ENCODE measurements around the gene NEGR1.
A peak's percentile ranks its signal among the peaks of the same experiment; 100 is the strongest.

Gene NEGR1

DNA sequence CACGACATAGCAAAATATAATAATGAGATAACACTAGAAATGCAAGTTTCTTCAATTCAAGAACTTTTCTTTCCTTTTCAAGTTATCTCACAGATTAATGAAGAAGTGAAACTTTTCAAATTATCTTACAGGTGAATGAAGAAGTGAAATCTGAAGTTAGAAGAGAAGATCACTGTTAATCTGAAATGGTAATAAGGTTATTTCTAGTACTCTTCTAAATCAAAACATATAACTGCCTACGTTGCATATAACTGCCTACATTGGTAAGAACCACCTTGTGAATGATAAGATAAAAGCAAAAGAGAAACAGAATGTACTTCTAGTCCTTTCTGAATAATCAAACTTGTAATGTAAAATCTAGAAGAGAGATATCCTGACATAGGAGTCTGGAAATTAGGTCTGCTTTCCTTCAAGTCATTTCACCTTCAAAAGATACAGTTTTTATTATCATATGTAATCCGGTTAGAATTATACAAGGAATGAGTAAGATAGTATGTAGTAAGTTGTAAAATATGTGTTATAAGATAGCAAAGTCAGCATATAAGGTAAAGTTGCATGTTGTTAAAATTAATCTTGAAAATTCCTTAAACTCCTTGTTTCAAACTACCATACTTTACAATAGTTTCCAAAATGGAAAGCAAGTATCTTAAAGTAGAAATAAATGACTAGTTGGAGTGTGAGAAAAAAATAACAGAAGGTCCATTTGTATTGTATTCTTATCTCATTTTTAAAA is 679.1 kb downstream of the NEGR1 start:
- DNase-seq: no peak

DNA sequence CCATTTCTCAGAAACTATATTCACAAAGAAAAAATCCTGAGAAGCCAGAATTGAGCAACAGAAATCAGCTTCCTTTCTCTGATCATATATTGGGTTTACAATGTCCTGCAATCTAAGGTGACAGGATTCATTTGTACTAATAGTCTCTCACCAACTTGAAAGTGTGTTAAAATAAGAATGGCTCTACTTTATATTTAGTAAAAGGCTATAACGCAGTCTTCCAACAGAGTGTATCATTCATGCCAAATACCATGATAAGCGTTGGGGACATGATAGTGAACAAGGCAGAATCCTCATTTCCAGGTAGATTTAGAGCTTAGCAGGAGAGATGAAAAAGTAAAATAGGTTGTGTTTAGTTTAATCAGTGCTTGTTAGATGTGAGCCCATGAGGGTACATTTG is 682.3 kb downstream of the NEGR1 start:
- no peak for DNase-seq

DNA sequence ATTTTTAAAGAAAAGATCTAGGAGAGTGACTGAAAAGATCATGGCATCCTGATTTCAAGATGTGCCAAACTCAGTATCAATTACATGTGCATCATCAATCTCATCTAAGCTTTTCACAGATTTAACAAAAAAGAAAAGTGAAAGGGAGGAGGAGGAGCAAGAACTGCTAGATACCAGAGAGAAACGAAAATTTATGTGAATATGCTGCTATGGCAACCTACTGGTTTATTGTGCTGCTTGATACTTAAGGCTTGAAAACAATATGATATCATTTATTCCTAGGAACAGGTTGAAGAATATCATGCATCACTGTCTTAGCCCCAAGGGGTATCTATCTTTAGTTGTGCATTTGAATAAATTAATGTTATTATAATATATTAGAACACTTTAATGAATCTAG is 683.0 kb downstream of the NEGR1 start:
- DNase-seq: no peak

DNA sequence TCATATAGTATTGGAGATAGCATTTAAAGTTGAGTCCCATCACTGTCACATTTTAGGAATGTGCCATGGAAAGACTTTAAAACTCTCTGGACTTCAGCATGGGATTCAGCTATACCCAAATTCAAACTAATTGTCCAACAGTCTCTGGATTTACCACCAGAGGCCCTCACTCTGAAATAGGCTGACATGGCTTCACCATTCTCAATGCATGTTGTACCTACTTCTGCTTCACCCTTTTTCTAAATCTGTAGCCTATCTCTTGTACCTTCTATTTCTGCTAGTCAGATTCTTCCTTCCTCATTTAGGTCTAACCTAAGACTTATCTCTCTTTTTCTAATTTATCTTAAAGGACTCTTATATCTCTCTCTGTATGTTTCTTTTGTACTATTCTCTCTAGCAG is 688.8 kb downstream of the NEGR1 start:
- DNase-seq: no peak

DNA sequence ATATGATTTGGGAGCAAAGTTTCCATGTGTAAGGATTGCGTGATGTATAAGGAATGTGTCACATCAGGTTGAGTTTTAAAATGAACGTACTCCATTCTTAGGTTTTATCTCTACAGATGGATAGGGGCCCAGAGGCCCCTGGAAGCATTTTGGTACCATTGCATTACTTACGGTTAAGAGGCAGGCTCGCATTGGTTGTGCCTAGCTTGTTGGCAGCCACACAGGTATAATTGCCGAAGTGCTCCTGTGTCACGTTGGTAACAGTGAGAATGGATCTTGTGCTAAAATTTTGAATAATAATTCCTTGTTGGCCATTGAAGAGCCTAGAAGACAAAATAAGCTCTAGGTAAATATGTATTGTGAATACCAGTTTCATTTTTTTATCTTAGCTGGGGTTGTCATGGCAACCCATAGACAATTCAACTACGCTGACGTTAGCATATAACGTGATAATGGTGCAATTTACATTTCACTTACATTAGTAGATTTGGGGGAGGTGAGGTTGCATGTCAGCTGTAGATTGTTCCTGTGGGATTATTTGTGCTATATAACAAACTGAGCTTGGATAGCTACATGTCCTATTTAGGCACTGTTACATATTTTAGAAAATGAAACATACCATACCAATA is 689.6 kb downstream of the NEGR1 start:
- no peak for DNase-seq

DNA sequence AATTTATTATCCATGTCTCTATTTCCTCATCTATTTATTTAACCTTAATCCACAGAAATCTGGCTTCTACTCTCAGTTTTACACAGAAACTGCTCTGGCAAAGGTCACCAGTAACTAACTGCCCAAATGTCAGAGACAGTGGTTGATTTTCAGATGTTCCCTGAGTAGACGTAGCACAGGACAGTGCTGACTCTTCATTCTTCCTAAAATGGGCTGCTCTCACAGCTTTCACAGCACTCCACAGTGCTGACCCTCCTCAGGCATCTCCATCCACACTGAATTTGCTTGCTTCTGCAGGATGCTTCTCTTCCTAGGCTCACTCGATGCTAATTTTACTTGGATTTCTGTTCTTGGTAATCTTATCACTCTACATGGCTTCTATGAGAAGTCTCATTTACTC is 693.3 kb downstream of the NEGR1 start:
- DNase-seq: no peak

DNA sequence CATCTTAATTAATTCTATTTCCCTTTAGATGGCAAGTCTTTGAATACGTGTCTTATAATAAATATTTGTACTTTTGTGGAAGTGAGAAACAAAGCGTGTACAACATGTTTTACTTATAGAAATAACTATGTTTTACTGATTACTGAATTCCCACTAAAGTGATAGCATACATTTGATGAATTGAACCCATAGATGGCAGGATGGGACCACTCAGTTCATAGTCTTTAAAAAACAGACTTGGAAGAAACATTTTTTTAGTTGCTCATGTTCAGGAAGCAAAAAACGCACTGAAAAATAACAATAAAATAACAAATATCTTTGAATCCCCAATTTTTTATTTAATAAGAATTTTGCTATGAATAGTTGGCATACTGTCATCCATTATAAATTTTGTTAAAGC is 694.4 kb downstream of the NEGR1 start:
- DNase-seq: peak; percentile 56

DNA sequence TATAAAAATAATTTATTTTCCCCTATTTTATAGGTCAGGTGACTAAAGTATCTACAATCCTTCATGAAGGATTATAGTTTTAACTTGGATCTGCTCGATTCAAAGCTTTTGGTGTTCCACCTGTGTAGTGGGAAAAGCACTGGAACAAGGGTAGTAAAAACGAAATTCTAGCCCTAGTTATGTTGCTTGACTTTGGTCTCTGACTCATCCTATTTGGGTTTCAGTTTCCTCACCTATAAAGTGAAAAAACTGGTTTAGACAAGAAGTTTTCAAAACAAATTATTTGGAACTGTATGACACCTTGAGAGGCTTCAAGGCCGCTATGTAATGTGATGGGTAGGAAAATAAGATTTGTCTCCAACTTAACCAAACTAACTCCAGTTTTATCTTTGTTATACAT is 696.3 kb downstream of the NEGR1 start:
- DNase-seq: no peak

DNA sequence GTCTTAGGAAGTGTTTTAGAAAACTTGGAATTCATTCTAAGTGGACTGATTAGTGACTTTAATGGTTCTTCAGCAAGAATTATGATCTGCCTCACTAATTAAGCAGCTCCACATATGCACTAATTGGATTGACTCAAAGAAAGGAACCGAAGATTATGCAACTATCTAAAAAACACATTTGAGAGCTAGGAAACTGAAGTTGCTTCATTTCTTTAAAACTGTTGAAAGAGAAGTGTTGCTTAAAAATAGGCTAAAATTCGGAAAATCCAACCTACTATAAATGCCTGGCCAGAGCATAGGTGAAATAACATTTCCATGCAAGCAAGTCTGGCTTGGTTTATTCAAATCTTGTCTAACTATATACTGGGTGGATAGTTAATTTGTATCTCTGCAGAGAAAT is 698.6 kb downstream of the NEGR1 start:
- DNase-seq: no peak

DNA sequence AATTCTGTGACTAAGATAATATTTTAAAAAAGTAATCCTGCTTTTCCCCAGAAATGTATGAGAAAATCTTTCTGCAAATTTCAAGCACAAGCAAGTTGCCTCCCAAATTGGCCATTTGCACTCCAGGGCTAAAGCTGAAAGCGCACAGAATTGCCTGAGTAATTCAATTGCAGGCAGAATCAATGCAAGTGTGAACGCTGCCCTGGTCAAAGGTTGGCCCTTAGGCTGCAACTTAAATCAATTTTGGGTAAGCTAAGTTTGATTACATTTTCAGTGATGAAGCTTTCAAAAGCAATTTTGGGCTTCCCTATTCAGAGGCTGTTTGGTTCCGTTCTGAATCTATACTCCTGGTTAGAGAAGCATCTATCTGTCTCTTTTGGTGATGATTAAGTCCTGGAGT is 699.7 kb downstream of the NEGR1 start:
- DNase-seq: no peak

DNA sequence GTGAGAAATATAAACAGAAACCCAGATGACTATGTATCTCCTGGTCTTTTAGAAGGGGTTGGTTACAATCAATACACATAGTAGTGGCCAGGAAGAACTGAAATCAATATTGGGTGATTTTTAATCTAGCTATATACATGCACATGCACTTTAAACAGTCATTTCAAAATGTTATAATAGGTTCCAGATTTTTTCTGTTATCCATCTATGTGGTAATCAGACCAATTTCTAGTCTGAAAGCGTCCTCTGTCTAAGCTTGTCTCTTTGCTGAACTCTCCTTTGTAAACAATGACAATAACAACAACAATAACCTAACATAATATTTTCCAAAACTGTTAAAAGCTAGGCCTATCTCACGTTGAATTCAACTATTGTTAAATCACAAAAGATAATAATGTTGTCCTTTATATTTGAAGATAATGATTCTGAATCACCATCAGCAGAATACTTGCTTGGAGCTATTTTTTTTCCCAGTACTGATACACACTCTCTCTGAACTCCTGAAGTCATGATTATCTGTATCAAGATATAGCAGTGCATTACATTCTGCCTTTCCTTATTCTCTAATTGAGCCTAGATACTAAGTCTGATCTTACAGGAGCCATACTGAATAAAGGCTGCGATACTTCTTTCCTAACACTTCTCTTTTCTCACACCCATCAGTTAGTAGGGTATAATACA is 704.7 kb downstream of the NEGR1 start:
- DNase-seq: no peak

DNA sequence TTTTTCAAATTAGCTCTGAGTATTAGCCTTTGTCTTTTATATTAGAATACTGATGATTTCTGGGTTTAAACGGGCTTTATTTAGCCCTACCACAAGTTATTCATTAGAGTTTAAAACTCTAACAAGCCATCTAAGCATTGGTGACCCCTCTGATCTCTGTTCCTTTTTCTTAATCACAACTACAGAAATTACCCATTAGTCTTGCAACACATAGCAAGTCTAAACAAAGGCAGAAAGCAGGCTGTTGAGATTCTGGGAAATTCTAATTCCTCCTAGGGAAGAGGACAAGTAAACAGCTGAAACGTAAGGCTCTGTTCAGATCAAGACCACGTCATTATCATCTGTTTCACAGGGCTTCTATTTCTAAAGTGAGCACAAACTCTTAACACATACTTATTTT is 710.3 kb downstream of the NEGR1 start:
- DNase-seq: no peak

DNA sequence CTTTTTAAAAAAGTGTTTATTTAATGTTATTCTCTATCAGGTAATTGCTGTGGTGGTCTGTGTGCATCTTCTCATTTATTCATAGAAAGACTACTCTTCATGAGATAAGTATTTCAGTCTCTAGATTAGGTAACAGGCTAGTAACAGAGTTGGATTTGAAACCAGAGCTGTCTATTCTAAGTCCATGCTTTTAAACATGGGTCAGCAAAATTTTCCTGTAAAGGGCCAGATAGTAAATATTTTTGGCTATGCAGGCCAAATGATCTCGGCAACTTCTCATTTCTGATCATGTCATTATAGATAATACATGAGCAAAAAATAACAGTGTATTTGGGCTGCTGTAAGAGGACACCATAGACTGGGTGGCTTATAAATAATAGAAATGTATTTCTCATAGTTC is 715.9 kb downstream of the NEGR1 start:
- DNase-seq: no peak

DNA sequence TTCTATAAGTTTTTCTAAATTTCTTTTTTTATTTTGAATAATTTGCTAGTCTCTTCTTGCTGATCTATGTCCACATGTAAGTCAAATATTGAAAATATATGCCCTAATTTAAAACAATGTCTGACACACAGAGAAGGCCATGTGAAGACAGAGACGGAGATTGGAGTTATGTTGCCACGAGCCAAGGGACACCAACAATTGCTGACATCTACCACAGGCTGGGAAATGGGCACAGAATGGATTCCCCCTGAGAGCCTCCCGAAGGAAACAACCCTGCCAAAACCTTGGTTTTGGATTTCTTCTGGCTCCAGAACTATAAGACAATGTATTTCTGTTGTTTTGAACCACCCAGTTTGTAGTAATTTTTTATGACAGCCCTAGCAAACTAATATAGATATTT is 716.5 kb downstream of the NEGR1 start:
- no peak for DNase-seq

DNA sequence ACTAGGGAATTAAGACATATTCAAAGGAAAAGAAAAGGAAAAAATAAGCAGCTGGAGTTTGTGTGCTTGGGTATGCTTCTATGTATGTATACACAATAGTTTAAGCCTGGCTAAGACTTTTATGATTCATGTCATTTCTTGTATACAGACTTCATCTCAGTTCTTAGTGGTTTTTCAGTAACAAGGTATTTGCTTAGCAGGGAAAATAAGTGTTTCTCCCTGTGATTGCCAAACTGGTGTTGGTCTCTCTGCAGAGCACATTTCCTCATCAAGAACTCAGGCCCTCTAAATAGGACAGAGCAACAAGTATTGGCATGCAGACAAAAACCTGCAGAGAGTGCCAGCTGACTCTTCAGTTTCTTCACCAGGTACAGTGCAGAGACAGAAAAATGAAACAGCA is 717.1 kb downstream of the NEGR1 start:
- no peak for DNase-seq

DNA sequence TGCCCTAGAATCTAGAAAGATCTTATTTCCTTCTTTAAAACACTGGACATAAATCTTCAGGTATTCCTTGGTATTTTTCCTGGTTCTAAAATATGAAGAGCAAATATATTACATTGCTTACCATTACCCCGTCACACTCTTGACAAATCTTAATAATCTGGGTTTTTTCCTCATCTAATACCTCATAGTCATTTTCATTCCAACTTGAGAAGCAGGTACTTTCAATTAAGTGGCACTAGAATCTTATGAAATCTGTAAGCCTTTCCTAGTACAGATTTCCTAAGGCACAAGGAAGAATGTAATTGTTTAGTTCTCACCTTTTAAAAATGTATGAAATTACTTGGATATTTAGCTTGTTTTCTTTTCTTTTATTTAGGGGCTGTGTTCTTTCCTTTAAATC is 720.0 kb downstream of the NEGR1 start:
- no peak for DNase-seq

DNA sequence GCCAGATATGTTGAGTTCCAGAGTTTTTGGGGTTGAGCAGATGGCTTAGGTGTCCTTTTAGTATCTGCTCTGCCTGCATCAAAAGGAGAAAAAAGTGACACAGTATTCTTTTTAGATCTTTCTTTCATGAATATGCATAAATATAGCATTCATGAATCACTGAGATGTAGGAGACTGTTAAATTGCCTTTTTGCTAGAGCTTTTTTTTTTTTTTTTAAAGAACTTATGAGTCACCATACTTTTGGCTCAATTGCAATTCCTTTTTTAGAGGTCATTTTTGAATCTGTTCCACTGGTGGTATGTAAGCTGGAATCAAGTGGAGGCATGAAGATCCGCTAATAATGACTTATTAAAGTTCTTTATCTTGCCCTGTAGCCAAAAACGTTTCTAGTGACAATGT is 720.6 kb downstream of the NEGR1 start:
- no peak for DNase-seq

DNA sequence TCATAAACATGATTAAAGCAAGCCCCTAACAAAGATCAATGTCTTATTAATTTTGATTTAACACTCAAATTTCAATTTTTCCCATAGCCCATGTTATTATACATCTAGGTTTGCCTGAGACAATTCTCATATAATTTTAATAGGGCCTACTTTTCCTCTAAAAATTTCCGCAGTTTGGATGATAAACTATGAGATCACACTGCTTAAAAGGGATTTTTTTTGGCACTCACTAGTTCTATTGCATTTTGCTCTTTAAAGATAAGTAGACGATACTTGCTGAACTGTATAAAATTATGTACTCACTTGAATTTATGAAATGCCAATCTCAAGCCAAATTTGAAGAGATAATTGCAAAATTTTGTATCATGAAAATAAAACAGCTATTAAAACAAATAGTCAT is 721.1 kb downstream of the NEGR1 start:
- DNase-seq: no peak

DNA sequence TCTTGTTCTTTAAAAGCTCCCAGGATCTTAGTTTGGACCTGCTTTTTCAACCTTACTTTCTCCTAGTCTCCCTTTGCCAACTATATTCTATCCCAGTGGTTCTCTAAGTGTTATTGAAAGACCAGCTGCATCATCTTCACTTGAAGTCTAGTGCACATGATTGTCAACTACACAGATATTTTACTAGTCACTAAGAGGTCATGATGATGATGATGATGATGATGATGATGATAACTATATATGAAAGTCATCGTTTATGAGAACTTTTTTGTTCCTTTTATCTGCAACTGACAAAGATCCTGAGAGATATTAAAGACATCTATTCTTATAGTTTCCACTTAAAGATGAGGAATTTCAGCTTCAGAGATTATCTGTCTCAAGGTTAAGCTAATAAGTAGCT is 722.5 kb downstream of the NEGR1 start:
- no peak for DNase-seq

DNA sequence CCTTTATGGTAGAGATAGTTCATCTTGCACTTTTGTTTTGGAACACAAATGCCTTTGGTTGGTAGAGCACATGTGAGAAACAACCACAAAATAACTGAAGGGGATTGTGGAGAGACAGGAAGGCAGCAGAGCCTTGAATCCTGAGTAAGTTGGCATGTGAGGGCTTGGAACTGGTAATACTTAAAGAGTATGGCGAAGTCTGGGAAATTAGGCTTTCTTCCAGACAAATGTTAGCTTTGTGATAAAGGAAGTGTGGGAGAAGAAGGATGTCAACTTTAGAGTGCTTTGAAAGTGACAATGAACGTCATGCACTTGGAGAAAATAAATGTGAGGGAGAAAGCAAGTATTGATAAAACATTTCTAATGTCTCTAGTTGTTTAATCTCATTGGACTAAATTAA is 725.2 kb downstream of the NEGR1 start:
- no peak for DNase-seq

DNA sequence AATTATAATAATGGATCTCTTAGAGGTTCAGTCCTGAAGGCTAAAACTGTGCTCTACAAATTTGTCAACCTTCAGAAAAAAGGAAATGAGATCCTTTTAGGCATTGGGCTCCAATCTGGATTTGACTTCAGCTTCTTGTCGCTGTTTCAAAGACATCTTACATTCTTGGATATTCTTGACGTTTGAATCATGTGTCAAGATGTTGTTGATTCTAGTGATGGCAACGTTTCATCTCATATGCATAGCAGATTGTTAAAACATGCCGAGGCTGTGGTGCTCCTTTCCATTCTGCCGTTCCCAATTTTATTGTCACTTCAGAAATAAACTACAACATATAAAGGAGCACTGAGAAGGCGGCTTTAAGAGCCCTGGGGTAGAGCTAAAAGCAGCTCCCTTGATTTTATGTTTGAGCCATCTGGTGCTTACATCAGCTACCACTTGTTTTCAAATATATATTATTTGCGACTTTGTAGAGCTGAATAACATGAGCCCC is 733.9 kb downstream of the NEGR1 start:
- DNase-seq: no peak

DNA sequence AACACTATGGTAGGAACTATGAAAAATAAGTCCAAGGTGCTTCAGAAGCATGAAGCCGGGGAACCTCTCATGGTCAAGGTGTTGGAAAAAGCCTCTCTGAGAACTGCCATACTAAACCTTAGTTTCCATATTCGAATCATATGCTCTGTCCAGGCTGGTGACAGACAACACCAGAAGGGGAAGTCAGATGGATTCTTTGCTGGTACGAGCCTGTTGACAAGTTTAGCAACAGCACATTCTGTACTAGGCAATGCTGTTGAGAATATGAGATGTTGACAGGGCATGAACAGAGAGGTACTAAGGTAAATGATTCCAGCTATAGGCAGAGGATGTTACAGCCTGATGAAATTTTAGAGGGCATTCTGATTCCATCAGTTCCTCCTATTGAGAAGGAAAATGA is 740.2 kb downstream of the NEGR1 start:
- no peak for DNase-seq

DNA sequence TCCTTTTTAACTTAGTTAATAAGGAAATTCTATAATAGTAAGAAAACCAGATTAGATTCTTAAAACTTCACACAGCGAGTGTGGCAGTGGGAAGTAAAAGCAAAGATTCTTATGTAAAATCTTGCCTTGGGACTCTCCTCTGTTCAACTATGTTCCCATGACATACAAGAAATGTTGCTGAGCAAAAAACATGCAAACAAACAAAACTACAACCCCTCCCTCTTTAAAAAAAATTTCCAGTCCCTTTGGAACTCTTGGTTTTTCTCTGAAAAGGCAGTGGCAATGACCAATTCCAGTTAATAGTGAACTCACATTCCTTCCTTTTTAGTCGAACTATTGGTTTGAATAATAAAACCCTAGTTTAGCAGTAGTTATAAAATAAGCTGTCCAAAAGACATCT is 748.4 kb downstream of the NEGR1 start:
- DNase-seq: no peak

DNA sequence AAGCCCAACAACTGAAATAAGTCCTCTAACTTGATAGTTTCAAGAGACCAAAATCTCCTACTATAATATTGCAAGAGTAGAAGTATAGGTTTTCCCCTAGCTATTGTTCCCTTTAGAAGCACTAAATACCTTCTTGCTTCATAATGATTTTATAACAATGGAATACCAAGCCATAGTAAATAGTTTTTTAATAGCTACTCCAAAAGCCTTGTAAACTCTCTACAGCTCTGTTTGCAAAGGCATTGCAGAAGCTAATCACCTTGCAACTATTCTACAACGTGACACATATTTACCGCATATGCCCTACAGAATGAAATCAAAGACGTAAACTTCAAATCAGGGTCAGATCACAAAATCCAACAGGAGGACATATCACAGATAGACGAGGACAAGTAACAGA is 750.0 kb downstream of the NEGR1 start:
- no peak for DNase-seq

Measured in eye (tissue), 1 donor.